ENCODE results near the gene DPH2.

DNA sequence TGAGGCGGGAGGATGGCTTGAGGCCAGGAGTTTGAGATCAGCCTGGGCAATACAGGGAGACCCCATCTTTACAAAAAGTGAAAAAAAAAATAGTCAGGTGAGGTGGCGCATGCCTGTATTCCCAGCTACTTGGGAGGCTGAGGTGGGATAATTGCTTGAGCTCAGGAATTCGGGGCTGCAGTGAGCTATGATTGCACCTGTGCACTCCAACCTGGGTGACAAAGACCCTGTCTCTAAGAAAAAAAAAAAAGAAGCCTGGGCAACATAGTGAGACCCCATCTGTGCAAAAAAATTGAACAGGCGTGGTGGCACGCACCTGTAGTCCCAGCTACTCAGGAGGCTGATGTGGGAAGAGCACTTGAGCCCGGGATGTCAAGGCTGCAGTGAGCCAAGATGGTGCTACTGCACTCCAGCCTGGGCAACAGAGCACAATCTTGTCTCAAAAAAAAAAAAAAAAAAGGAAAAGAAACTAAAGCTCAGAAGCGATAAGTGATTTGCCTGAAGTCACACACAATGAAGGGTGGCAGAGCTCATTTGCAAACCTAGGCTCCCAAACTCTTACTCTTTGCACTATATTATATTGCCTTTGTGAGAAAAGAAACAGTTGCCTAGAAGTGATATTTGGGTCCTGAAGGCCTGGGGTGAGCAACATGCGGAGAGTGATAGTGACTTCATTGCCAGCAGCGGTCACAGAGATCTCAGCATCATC, 23.6 kb downstream of the DPH2 start:
- TF ChIP-seq POLR2AphosphoS5 (IDR thresholded peaks at IDR 0.05) (no peak), CTCF (IDR thresholded peaks at IDR 0.05) (no peak), POLR2A (IDR thresholded peaks at IDR 0.05) (no peak), EP300 (IDR thresholded peaks at IDR 0.05) (no peak)

Data from gastroesophageal sphincter (tissue), 3 donors.